Trophoblast cell (in vitro differentiated cells and primary cell): ENCODE measurements around the gene STRIP2.

Experiments used
- DNase-seq, 2 donors: peaks; one replicate each; pipeline ENCODE4 v3.0.0-alpha.2; 2016
- H2AFZ ChIP-seq: 2 replicates; pipeline ENCODE4 v1.6.1; 2013; ENCODE audit warnings: low read length, moderate library complexity, mild to moderate bottlenecking; ENCODE audit not compliant: insufficient read depth, poor library complexity
- H2AK5ac ChIP-seq: 2 replicates; pipeline ENCODE4 v1.6.1; 2013; ENCODE audit warnings: mild to moderate bottlenecking, low read length
- H2BK120ac ChIP-seq: 2 replicates; pipeline ENCODE4 v1.6.1; 2013; ENCODE audit warnings: low read length, mild to moderate bottlenecking, moderate library complexity; ENCODE audit not compliant: insufficient read depth, poor library complexity
- H2BK12ac ChIP-seq: 2 replicates; pipeline ENCODE4 v1.6.1; 2013; ENCODE audit warnings: mild to moderate bottlenecking, low read length, moderate library complexity
- H2BK5ac ChIP-seq: 2 replicates; pipeline ENCODE4 v1.6.1; 2013; ENCODE audit warnings: low read length, low read depth, moderate library complexity, mild to moderate bottlenecking; ENCODE audit not compliant: poor library complexity
- H3K14ac ChIP-seq: 2 replicates; pipeline ENCODE4 v1.6.1; 2013; ENCODE audit warnings: mild to moderate bottlenecking, low read length
- H3K18ac ChIP-seq: 2 replicates; pipeline ENCODE4 v1.6.1; 2013; ENCODE audit warnings: mild to moderate bottlenecking, low read length
- H3K23ac ChIP-seq: 2 replicates; pipeline ENCODE4 v1.6.1; 2013; ENCODE audit warnings: low read length
- H3K27ac ChIP-seq: 2 replicates; pipeline ENCODE4 v1.5.1; 2013; ENCODE audit warnings: low read depth, mild to moderate bottlenecking, inconsistent platforms, low read length, moderate library complexity
- H3K27me3 ChIP-seq: 2 replicates; pipeline ENCODE4 v1.6.1; 2013; ENCODE audit warnings: inconsistent platforms, mild to moderate bottlenecking, low read length, moderate library complexity; ENCODE audit not compliant: insufficient read depth
- H3K36me3 ChIP-seq, 2 experiments: 1 replicate in 1 of 2; 2 replicates in 1 of 2; pipeline ENCODE4 v1.6.1; 2013; ENCODE audit warnings: low read length in 2 of 2, mild to moderate bottlenecking in 2 of 2, moderate library complexity in 1 of 2; ENCODE audit not compliant: insufficient read depth in 2 of 2, control insufficient read depth in 1 of 2
- H3K4ac ChIP-seq: 2 replicates; pipeline ENCODE4 v1.6.1; 2013; ENCODE audit warnings: low read depth, mild to moderate bottlenecking, low read length, moderate library complexity
- H3K4me1 ChIP-seq, 2 experiments: 1 replicate in 1 of 2; 2 replicates in 1 of 2; pipeline ENCODE4 v1.6.1; 2013; ENCODE audit warnings: low read length in 2 of 2, mild to moderate bottlenecking in 2 of 2, moderate library complexity in 1 of 2; ENCODE audit not compliant: insufficient read depth in 2 of 2, control insufficient read depth in 1 of 2
- H3K4me2 ChIP-seq: 2 replicates; pipeline ENCODE4 v1.6.1; 2013; ENCODE audit warnings: inconsistent platforms, mild to moderate bottlenecking, low read length, moderate library complexity
- H3K4me3 ChIP-seq: 2 replicates; pipeline ENCODE4 v1.5.1; 2013; ENCODE audit warnings: mild to moderate bottlenecking, low read depth, low read length, inconsistent platforms
- H3K79me1 ChIP-seq: one replicate; pipeline ENCODE4 v1.6.1; 2013; ENCODE audit warnings: low read length
- H3K79me2 ChIP-seq: 2 replicates; pipeline ENCODE4 v1.6.1; 2013; ENCODE audit warnings: low read length, mild to moderate bottlenecking; ENCODE audit not compliant: control insufficient read depth, insufficient read depth, poor library complexity
- H3K9ac ChIP-seq: 2 replicates; pipeline ENCODE4 v1.6.1; 2013; ENCODE audit warnings: mild to moderate bottlenecking, low read length
- H3K9me3 ChIP-seq: 2 replicates; pipeline ENCODE4 v1.6.1; 2013; ENCODE audit warnings: low read depth, mild to moderate bottlenecking, control low read depth, inconsistent platforms, low read length; ENCODE audit not compliant: insufficient read depth
- H4K12ac ChIP-seq: 2 replicates; pipeline ENCODE4 v1.6.1; 2013; ENCODE audit warnings: low read depth, mild to moderate bottlenecking, low read length, moderate library complexity
- H4K8ac ChIP-seq: 2 replicates; pipeline ENCODE4 v1.6.1; 2013; ENCODE audit warnings: low read depth, mild to moderate bottlenecking, low read length, moderate library complexity
- H4K91ac ChIP-seq: one replicate; pipeline ENCODE4 v1.6.1; 2013; ENCODE audit warnings: low read depth, mild to moderate bottlenecking, low read length, moderate library complexity
- WGBS: extraction: QIAGEN DNeasy Blood & Tissue Kit; methylation state at CpG from one replicate; pipeline ENCODE4 v1.1.7; 2013; ENCODE audit warnings: missing lambda C conversion rate; ENCODE audit not compliant: insufficient read length, insufficient coverage; ENCODE audit errors: extremely low coverage; 5-methylcytosine and 5-hydroxymethylcytosine counted together

STRIP2 gene

DNA sequence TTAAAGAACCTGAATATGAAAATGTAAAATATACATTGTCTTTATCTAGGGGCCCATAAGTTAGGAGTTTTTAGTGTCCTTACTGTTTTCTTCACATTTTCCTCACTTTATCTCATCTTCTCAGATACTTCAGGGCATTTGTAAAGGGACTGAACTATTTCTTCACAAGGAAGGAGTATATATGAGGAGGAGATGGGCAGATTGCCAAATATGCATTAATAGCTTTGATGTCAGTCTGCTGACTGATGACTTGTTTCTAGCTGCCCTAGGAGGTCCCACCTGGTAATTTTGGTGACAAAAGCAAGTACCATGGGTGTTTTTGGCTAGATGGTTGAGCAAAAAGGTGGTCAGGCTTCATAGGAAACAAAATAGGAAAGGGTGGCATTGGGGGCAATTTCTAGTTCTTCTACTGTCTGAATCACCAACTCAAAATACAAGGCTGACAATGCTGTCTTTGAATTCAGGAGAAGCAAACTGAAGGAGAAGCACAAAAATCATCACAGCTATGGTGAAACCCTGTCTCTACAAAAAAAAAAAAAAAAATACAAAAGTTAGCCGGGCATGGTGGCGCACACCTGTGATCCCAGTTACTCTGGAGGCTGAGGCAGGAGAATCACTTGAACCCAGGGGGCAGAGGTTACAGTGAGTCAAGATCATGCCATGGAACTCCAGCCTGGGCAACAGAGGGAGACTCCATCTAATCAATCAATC is 10.4 kb upstream of the STRIP2 start:
- Histone ChIP-seq H3K4me1 (peaks cover 4 to 5% of the 10 kb centered on the region in 2 experiments), H2BK12ac (no peak overlapping the region), H3K4me3 (no peak overlapping the region), H3K79me2 (no peaks in the 10 kb centered on the region), H2BK120ac (no peak overlapping the region), H3K9ac (no peak overlapping the region), H3K4me2 (no peak overlapping the region), H3K36me3 (no peaks in the 10 kb centered on the region), H3K79me1 (peaks cover 1% of the 10 kb centered on the region), H3K23ac (no peak overlapping the region), H3K4ac (no peak overlapping the region), H4K91ac (no peak overlapping the region), H2AFZ (no peak overlapping the region), H3K14ac (no peak overlapping the region), H3K9me3 (no peaks in the 10 kb centered on the region), H3K27ac (no peak overlapping the region), H2BK5ac (no peak overlapping the region), H2AK5ac (no peak overlapping the region), H4K8ac (no peak overlapping the region), H4K12ac (no peak overlapping the region), H3K27me3 (no peaks in the 10 kb centered on the region), H3K18ac (no peak overlapping the region)
- DNase-seq, result peak in 1 of 2 donors; percentile 56
- no CpG with 5 or more reads among the region's 2 CpGs for WGBS

DNA sequence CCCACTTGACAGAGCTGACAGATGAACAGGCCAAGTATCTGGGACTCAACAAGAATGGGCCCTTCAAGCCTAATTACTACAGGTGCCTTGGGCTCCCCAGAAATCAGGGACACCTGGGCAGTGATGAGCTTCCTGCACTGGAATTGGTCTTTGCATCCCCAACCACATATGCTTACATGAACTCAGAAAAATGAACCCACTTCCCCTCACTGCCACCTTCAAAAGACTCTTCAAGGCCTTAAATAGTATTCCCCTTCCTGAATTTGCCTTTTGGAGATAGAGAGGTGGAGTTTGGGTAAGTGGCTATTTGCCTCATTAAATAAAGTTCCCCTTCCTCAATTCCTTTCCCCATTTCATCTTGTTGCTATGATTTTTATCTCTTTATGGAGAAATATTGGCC is 7.8 kb upstream of the STRIP2 start:
- H3K4me3 ChIP-seq, result no peak overlapping the region
- H3K79me2 ChIP-seq, result no peaks in the 10 kb centered on the region
- H2AFZ ChIP-seq, result no peak overlapping the region
- H4K12ac ChIP-seq, result no peak overlapping the region
- H3K27ac ChIP-seq, result no peak overlapping the region
- H2BK120ac ChIP-seq, result no peak overlapping the region
- H3K4me1 ChIP-seq, result peaks cover 4 to 5% of the 10 kb centered on the region in 2 experiments
- H2BK5ac ChIP-seq, result no peak overlapping the region
- H2BK12ac ChIP-seq, result no peak overlapping the region
- H3K9me3 ChIP-seq, result no peaks in the 10 kb centered on the region
- no peak overlapping the region for H3K18ac ChIP-seq
- H4K8ac ChIP-seq, result no peak overlapping the region
- no peak overlapping the region for H3K23ac ChIP-seq
- DNase-seq, result no peak
- no peak overlapping the region for H2AK5ac ChIP-seq
- H3K14ac ChIP-seq, result no peak overlapping the region
- no peak overlapping the region for H3K4me2 ChIP-seq
- no peaks in the 10 kb centered on the region for H3K36me3 ChIP-seq
- H3K79me1 ChIP-seq, result peaks cover 1% of the 10 kb centered on the region
- no peak overlapping the region for H3K9ac ChIP-seq
- no peak overlapping the region for H4K91ac ChIP-seq
- no peaks in the 10 kb centered on the region for H3K27me3 ChIP-seq
- no peak overlapping the region for H3K4ac ChIP-seq

DNA sequence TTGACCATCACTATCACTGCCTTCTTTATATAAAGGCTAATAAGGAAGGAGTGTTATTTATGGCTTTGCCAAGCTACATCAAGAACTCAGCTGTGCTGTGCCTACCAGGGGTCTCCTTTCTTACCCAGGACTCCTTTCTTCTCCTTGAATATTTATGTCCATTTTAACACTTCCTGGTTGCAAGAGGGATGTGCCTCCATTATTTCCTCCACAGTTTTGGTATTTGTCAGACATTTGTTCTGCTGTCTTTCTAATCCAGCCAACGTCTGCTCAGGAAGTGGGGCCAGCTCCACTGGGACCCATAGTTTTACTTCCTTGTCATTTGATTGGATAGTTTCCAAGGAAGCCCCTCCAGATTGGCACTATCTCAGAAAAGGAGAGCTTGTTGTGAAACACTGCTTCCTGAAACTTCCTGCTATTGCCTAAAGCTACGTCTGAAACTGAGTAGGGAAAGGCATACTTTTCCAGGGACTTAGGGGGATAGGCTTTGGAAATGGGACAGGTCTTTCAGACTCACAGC is 6.6 kb upstream of the STRIP2 start:
- H3K9me3 ChIP-seq, result no peaks in the 10 kb centered on the region
- H3K79me2 ChIP-seq, result no peaks in the 10 kb centered on the region
- no peak overlapping the region for H3K14ac ChIP-seq
- H3K4me2 ChIP-seq, result no peak overlapping the region
- H3K4me3 ChIP-seq, result no peak overlapping the region
- no peak overlapping the region for H4K8ac ChIP-seq
- no peak overlapping the region for H2AK5ac ChIP-seq
- no peak overlapping the region for H4K12ac ChIP-seq
- no peak overlapping the region for H2BK12ac ChIP-seq
- DNase-seq, result no peak
- H3K27me3 ChIP-seq, result no peaks in the 10 kb centered on the region
- no peak overlapping the region for H4K91ac ChIP-seq
- peaks cover 4 to 5% of the 10 kb centered on the region in 2 experiments for H3K4me1 ChIP-seq
- no peak overlapping the region for H3K4ac ChIP-seq
- no peak overlapping the region for H2BK5ac ChIP-seq
- WGBS, result no CpG with 5 or more reads among the region's 2 CpGs
- H3K27ac ChIP-seq, result no peak overlapping the region
- no peak overlapping the region for H3K9ac ChIP-seq
- no peak overlapping the region for H2BK120ac ChIP-seq
- no peak overlapping the region for H3K18ac ChIP-seq
- no peak overlapping the region for H3K23ac ChIP-seq
- no peak overlapping the region for H2AFZ ChIP-seq
- H3K36me3 ChIP-seq, result no peaks in the 10 kb centered on the region
- H3K79me1 ChIP-seq, result peaks cover 1% of the 10 kb centered on the region

DNA sequence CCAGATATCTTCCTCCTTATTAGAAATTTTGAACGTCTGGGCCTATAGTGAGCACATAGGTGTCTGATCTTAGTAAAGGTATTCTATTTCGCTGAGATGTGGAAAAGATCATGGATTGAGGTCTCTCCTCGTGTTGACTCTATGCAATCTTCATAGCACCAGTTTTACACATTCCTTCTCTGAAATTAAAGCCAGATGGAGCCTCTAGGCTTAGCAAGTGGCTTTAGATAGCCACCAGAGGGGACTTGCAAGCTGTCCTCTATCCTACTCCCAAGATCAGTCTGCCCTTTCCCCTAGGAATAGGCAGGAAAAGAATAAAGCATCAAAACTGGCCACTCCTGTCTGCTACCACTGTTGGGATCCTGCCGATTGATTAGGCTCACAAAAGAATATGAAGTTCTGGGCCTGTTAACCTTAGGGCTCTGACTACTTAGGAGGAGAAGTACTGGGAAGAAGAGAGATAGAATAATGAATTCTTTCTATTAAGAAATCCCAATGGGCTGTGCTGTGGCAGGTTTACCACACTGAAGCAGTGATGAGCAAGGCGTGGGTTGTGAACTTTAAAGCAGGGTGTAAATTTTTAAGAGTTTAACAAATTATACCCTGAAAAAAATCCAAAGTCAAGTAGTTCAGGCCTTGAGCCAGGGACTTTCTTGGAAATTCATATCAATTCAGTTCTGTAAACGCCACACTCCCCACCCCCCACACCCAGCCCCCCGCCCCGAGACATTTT is 2.2 kb upstream of the STRIP2 start:
- DNase-seq, result no peak
- Histone ChIP-seq H3K27ac (no peak overlapping the region), H4K91ac (no peak overlapping the region), H3K23ac (no peak overlapping the region), H3K9ac (no peak overlapping the region), H2AK5ac (no peak overlapping the region), H3K4ac (no peak overlapping the region), H3K79me1 (peaks cover 3% of the 10 kb centered on the region), H3K4me3 (no peak overlapping the region), H3K18ac (no peak overlapping the region), H3K79me2 (no peaks in the 10 kb centered on the region), H4K12ac (no peak overlapping the region), H3K14ac (no peak overlapping the region), H3K36me3 (no peaks in the 10 kb centered on the region), H4K8ac (no peak overlapping the region), H3K4me2 (no peak overlapping the region), H2BK5ac (no peak overlapping the region), H2BK12ac (no peak overlapping the region), H3K9me3 (no peaks in the 10 kb centered on the region), H2AFZ (no peak overlapping the region), H3K4me1 (peaks cover 6 to 8% of the 10 kb centered on the region in 2 experiments), H2BK120ac (no peak overlapping the region), H3K27me3 (peaks cover 3% of the 10 kb centered on the region)
- WGBS, result no CpG with 5 or more reads among the region's 8 CpGs
